AG04450 (cell line): Measurements from ENCODE around the gene SLC27A3. TPM values are rescaled to one million over a fixed set of nuclear protein-coding genes. Genes with fewer than 3 reads are reported as not detected.

Experiments
- CTCF ChIA-PET: fragments of 300-600, 350-600 bp; formaldehyde crosslinking; extraction: SDS; loops from one replicate; lab custom pipeline; 2022; ENCODE audit warnings: antibody characterized with exemption, inconsistent platforms; lab: Charles Lee
- POLR2A ChIA-PET: fragments of 350-600 bp; formaldehyde crosslinking; extraction: SDS; loops from one replicate; lab custom pipeline; 2021; ENCODE audit warnings: antibody characterized with exemption, inconsistent platforms; lab: Yijun Ruan, JAX
- DNase-seq: peaks from one replicate; pipeline ENCODE4 v3.0.0-alpha.2; 2011; ENCODE audit warnings: low read depth, low spot score
- H3K27ac ChIP-seq: one replicate; pipeline ENCODE4 v1.5.1; 2012; ENCODE audit warnings: low read depth, low read length, control low read depth
- H3K27me3 ChIP-seq: one replicate; pipeline ENCODE4 v1.6.0; 2012; ENCODE audit warnings: low read length; ENCODE audit not compliant: control insufficient read depth, insufficient read depth
- H3K4me3 ChIP-seq: 2 replicates; pipeline ENCODE4 v1.5.1; 2011; ENCODE audit warnings: mild to moderate bottlenecking, low read depth, low read length, control low read depth
- H3K9me3 ChIP-seq: 2 replicates; pipeline ENCODE4 v1.5.1; 2012; ENCODE audit warnings: low read length; ENCODE audit not compliant: control insufficient read depth, insufficient read depth
- polyA plus RNA-seq: library from polyadenylated mRNA; depleted of rRNA; stranded (reverse); fragments of >200 nt; gene quantifications from 2 replicates; pipeline ENCODE4 v1.2.3, GENCODE V29; 2011; rRNA removed
- small RNA-seq: library from RNA; depleted of rRNA; stranded (forward); fragments of <200 nt; gene quantifications from one replicate; pipeline ENCODE3, GENCODE V24; 2012; ENCODE audit warnings: low read depth; ENCODE audit not compliant: insufficient read length
- TF ChIP-seq, protein P1 (sequence below): IDR thresholded peaks from 2 replicates; pipeline ENCODE4 v1.5.1; 2011; ENCODE audit warnings: low read depth, low read length, control low read depth, inconsistent platforms

SLC27A3 gene
- polyA plus RNA-seq, 1 experiment = 9.9 TPM

DNA sequence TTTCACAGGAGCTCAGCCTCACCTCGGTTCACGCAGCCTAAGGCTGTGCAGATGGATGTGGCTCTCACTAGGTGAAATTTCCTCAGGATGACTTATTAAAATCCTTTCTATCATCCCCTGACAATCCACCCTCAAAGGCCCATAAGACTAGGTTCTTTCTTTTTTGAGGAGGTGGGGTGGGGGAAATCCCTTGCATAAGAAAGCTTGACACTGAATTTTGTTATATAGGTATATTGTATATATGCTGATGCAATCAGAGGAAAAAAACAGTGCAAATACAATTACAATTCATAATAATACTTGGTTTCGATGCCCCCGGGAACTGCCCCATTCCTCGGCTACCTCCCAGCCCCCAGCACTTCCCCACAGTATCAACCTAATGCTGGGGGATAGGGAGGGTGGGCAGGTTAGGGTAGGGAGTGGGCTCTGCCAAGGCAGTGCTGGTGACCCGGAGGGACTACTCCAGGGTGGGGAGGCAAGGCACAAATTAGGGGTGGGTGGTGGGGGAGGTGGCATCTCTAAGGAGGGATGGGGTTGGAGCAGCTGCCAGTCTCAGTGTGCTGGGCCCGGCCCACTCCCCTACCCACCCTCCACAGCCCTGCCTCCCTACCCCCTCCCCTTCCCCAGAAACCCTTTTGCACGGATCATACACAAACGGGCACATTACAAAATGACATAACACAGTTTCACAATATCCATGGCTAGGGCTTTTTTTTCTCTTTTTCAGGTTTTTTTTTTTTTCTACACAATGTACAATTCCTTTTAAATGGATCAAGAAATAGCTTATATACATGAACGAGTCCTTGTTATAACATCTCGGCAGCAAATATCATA lies 30.9 kb downstream of the SLC27A3 start:
- Histone ChIP-seq H3K4me3 (no peak overlapping the region), H3K27me3 (no peaks in the 10 kb centered on the region), H3K9me3 (no peaks in the 10 kb centered on the region), H3K27ac (peak overlapping the region; percentile 21)
- TF ChIP-seq, protein P1, sequence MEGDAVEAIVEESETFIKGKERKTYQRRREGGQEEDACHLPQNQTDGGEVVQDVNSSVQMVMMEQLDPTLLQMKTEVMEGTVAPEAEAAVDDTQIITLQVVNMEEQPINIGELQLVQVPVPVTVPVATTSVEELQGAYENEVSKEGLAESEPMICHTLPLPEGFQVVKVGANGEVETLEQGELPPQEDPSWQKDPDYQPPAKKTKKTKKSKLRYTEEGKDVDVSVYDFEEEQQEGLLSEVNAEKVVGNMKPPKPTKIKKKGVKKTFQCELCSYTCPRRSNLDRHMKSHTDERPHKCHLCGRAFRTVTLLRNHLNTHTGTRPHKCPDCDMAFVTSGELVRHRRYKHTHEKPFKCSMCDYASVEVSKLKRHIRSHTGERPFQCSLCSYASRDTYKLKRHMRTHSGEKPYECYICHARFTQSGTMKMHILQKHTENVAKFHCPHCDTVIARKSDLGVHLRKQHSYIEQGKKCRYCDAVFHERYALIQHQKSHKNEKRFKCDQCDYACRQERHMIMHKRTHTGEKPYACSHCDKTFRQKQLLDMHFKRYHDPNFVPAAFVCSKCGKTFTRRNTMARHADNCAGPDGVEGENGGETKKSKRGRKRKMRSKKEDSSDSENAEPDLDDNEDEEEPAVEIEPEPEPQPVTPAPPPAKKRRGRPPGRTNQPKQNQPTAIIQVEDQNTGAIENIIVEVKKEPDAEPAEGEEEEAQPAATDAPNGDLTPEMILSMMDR = no peak
- ChIA-PET POLR2A (interaction anchor here (0.6 to 0.7 kb wide), 4 partner anchors 9 to 157 kb away, joined by 3 to 8 read pairs (median 3); partner anchors contain the start of gene SLC39A1), CTCF (interaction anchor here (1.0 to 3.6 kb wide), 3 partner anchors 9 to 180 kb away, joined by 6 to 16 read pairs (median 12); partner anchors contain the start of gene RAB13)
- DNase-seq = no peak

DNA sequence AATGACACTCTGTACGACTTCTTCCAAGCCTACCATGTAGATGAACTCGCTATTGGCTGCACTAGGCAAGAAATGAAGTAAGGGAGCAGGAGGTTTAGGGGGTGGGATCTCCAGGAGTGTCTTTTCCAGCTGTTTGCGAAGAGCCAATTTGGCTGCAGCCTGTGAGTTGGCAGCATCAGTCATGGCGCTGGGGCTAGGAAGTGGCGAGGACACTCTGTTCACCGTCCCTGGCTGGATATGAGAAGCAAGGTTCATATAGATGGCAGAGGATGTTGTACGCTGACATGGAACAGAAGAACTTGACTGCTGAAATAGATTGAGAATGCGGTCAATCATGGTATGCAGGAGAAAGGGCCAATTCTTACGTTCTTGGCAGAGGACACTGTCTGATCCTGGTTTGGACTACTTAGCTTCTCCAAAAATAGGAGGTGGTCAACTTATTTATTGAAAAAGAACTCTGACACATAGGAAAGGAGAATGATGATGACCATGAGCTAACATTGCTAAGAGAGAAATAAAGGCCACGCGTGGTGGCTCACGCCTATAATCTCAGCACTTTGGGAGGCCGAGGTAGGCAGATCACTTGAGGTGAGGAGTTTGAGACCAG lies 41.2 kb downstream of the SLC27A3 start:
- no peak for DNase-seq
- TF ChIP-seq, protein P1 = no peak
- Histone ChIP-seq H3K4me3 (no peak overlapping the region), H3K27me3 (no peaks in the 10 kb centered on the region), H3K9me3 (no peaks in the 10 kb centered on the region), H3K27ac (no peak overlapping the region)
- ChIA-PET POLR2A (interaction anchor here (0.6 kb wide), 1 partner anchor 11 kb away, joined by 3 read pairs; no protein-coding TSS in a partner anchor), CTCF (interaction anchor here (1.2 kb wide), 1 partner anchor 130 kb away, joined by 3 read pairs; the partner anchor contains the start of gene DENND4B)

DNA sequence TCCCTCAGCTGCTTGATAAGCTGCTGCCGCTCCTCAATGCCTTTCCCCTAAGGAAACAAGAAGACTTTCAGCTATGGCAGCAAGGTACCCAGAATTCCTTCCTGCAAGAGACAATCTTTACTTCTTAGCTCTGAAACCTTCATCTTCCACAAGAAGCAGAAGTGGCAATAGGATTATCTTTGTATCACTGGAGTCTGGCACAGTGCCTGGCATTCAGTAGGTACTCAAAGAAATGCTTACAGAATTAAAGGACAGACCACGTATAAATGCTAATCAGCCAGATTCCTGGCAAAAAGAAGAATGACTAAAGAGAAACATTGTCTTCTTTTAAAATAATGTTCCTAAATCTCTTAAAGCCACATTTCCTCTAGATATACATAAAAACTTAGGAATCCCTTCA lies 43.7 kb downstream of the SLC27A3 start:
- H3K27me3 ChIP-seq = no peaks in the 10 kb centered on the region
- no peaks in the 10 kb centered on the region for H3K9me3 ChIP-seq
- H3K27ac ChIP-seq = no peak overlapping the region
- TF ChIP-seq, protein P1 = no peak
- ChIA-PET POLR2A (no interaction called here), CTCF (interaction anchor here (1.3 to 6.0 kb wide), 2 partner anchors 9 to 168 kb away, joined by 3 to 46 read pairs; partner anchors contain the start of gene RAB13)
- DNase-seq = no peak
- no peak overlapping the region for H3K4me3 ChIP-seq

DNA sequence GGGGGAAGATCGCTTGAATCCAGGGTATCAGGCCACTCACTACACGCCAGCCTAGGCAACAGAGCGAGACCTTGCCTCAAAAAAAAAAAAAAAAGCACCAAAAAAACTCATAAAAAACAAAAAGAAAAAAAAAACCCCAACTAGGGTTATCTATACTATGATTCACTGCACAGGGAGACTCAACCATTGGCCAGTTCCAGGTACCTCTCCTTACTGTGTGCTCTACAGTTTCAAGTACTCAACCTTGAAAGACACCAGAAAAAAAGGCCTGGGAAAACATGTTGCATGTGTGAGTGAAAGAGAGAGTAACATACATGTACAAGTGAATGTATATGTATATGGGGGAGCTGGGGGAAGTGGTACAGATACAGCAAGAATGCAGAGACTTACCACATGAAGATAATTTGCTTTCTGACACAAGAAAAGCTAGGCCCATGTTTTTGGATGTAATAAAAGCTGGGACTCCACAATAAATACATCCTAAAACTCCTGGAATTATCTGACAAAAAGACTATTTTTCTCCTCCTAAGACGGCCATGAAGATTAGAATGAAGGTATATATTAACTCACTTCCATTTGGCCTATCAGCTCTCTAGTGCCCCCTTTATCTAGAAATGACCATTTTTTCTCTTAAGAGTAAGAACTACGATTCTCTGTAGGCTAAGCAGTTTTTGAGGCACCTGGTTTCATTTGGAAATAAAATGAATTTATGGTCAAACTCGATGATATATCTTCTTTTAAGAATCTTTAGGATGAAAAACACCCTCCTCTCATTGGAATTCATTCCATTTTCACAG lies 52.2 kb downstream of the SLC27A3 start:
- no peak overlapping the region for H3K27ac ChIP-seq
- no peak overlapping the region for H3K4me3 ChIP-seq
- DNase-seq = no peak
- TF ChIP-seq, protein P1 = no peak
- ChIA-PET POLR2A (interaction anchor here (0.7 kb wide), 1 partner anchor 88 kb away, joined by 5 read pairs; no protein-coding TSS in a partner anchor), CTCF (interaction anchor here (0.6 to 1.5 kb wide), 6 partner anchors 9 to 160 kb away, joined by 3 to 5 read pairs (median 3); no protein-coding TSS in a partner anchor)
- no peaks in the 10 kb centered on the region for H3K9me3 ChIP-seq
- no peaks in the 10 kb centered on the region for H3K27me3 ChIP-seq

Small RNAs within 50 kb of the gene (small RNA-seq; reads per million reads assigned to genes)
- not detected for gene RF00019

Other genes starting within 250 kb of the SLC27A3 start
- 1,379 and 2,089 TPM in 2 replicates for gene S100A6, start 239.4 kb upstream of the SLC27A3 start, polyA plus RNA-seq
- 0.25 and 0.42 TPM in 2 replicates for gene S100A5, start 234.5 kb upstream of the SLC27A3 start, polyA plus RNA-seq
- 20.0 and 20.7 TPM in 2 replicates for gene S100A4, start 229.6 kb upstream of the SLC27A3 start, polyA plus RNA-seq
- gene S100A3, start 226.1 kb upstream of the SLC27A3 start, polyA plus RNA-seq = 1.8 and 3.2 TPM in 2 replicates
- 3.9 and 5.2 TPM in 2 replicates for gene S100A2, start 209.6 kb upstream of the SLC27A3 start, polyA plus RNA-seq
- gene S100A16, start 162.3 kb upstream of the SLC27A3 start, polyA plus RNA-seq = 224 and 256 TPM in 2 replicates
- gene S100A14, start 159.1 kb upstream of the SLC27A3 start, polyA plus RNA-seq = 0.09 TPM in 1 of 2 replicates, not detected in the other
- 310 and 323 TPM in 2 replicates for gene S100A13, start 147.9 kb upstream of the SLC27A3 start, polyA plus RNA-seq
- 0.21 and 0.31 TPM in 2 replicates for gene S100A1, start 147.0 kb upstream of the SLC27A3 start, polyA plus RNA-seq
- 49.2 and 59.5 TPM in 2 replicates for gene CHTOP, start 141.3 kb upstream of the SLC27A3 start, polyA plus RNA-seq
- 54.1 and 56.8 TPM in 2 replicates for gene SNAPIN, start 116.7 kb upstream of the SLC27A3 start, polyA plus RNA-seq
- gene ILF2, start 104.4 kb upstream of the SLC27A3 start, polyA plus RNA-seq = 308 and 326 TPM in 2 replicates
- gene NPR1, start 96.7 kb upstream of the SLC27A3 start, polyA plus RNA-seq = 0.02 TPM in 1 of 2 replicates, not detected in the other
- 44.5 and 45.1 TPM in 2 replicates for gene INTS3, start 47.4 kb upstream of the SLC27A3 start, polyA plus RNA-seq
- gene GATAD2B, start 147.6 kb downstream of the SLC27A3 start, polyA plus RNA-seq = 4.8 and 6.8 TPM in 2 replicates
- 10.3 and 13.3 TPM in 2 replicates for gene DENND4B, start 171.3 kb downstream of the SLC27A3 start, polyA plus RNA-seq
- gene CRTC2, start 183.2 kb downstream of the SLC27A3 start, polyA plus RNA-seq = 12.7 and 13.8 TPM in 2 replicates
- gene SLC39A1, start 188.1 kb downstream of the SLC27A3 start, polyA plus RNA-seq = 84.0 and 98.6 TPM in 2 replicates
- 7.7 and 10.0 TPM in 2 replicates for gene CREB3L4, start 192.5 kb downstream of the SLC27A3 start, polyA plus RNA-seq
- 159 and 160 TPM in 2 replicates for gene JTB, start 202.3 kb downstream of the SLC27A3 start, polyA plus RNA-seq
- gene RAB13, start 210.9 kb downstream of the SLC27A3 start, polyA plus RNA-seq = 250 and 259 TPM in 2 replicates
- gene RPS27, start 215.4 kb downstream of the SLC27A3 start, polyA plus RNA-seq = 6,731 and 8,507 TPM in 2 replicates